ENCODE measurements around the gene PUM2. TPM values are rescaled to one million over a fixed set of nuclear protein-coding genes. Genes with fewer than 3 reads are reported as not detected.

The PUM2 gene
- polyA plus RNA-seq, result 30.1 to 47.5 TPM (median 46.5 TPM) in 3 replicates
- 48.2 TPM for polyA plus RNA-seq (2011; ENCODE audit: low read depth)
- polyA plus RNA-seq (2011; cell fraction: cytosol; rRNA removed), result 19.3 and 37.4 TPM in 2 replicates
- polyA plus RNA-seq (2011; cell fraction: nucleus; rRNA removed), result 37.6 and 46.9 TPM in 2 replicates
- 27.5 and 37.3 TPM in 2 replicates for polyA plus RNA-seq (2012; ENCODE audit: low replicate concordance)
- polyA minus RNA-seq, result 60.6 to 185 TPM (median 170 TPM) in 3 replicates
- 51.0 TPM for polyA minus RNA-seq (2011; cell fraction: cytosol; rRNA and poly(A)+ RNA removed)
- polyA minus RNA-seq (2011; cell fraction: nucleus; rRNA and poly(A)+ RNA removed), result 68.8 and 121 TPM in 2 replicates

DNA sequence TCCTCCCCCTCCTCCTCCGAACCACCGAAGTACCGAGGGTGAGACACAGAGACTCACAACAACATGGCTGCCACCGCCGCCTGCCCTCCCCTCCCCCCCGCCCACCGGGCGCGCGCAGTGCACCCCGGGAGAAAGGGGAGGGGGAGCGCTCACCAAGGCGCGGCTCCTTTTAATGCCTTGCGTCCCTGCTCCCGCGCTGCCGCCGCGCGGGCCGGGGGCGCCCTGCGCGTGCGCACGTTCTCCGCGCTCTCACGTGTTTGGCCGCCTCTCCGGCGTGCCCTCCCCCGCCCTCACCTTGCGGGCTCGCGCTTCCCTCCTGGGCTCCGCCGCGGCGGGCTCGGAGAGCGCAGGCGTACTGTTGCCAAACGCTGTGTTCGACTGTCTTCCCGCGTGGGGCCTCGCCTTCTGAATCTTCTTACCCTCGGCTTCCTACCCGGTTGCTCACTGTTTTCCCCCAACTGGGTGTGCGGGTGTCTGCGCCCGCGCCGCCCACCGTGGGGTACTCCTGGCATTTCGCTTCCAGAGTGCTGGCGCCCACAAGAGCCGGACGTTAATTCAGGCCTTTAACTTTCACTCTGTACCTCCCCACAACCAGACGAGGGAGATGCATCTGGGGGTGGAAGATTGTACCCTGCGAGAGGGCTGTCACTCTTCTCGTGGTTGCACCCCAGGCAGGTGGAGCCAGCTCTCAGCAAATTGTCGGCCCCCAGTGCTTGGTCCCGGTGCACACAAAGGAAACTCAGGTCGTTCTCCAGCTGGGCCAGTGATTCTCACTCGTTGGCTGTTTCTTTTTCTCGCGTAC is at the start of gene PUM2:
Gene PUM2, minus strand, starts transcription at position 92 of the 802 bp plus-strand sequence. CDS start 23,484 bp downstream, outside the sequence.
- peaks cover 6% of the 10 kb centered on the region for H3K9me1 ChIP-seq (ENCODE audit: control insufficient read depth, extremely low read depth, insufficient read depth, low read length)
- no peaks in the 10 kb centered on the region for H3K27me3 ChIP-seq (ENCODE audit: control insufficient read depth, extremely low read depth, insufficient read depth, low read length)
- TF ChIP-seq EZH2 (IDR thresholded peaks at IDR 0.05; ENCODE audit: low read length), result no peak
- TF ChIP-seq, protein P1, sequence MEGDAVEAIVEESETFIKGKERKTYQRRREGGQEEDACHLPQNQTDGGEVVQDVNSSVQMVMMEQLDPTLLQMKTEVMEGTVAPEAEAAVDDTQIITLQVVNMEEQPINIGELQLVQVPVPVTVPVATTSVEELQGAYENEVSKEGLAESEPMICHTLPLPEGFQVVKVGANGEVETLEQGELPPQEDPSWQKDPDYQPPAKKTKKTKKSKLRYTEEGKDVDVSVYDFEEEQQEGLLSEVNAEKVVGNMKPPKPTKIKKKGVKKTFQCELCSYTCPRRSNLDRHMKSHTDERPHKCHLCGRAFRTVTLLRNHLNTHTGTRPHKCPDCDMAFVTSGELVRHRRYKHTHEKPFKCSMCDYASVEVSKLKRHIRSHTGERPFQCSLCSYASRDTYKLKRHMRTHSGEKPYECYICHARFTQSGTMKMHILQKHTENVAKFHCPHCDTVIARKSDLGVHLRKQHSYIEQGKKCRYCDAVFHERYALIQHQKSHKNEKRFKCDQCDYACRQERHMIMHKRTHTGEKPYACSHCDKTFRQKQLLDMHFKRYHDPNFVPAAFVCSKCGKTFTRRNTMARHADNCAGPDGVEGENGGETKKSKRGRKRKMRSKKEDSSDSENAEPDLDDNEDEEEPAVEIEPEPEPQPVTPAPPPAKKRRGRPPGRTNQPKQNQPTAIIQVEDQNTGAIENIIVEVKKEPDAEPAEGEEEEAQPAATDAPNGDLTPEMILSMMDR (optimal IDR thresholded peaks at IDR 0.05 in 1 of 3, IDR thresholded peaks at IDR 0.05 in 1 of 3, conservative IDR thresholded peaks at IDR 0.05 in 1 of 3; ENCODE audit: extremely low read depth in 1 of 3, insufficient read depth in 2 of 3, low read length in 3 of 3), result no peak
- H3K27ac ChIP-seq (ENCODE audit: control insufficient read depth, insufficient read depth, low read length), result peak within 1 kb of the TSS; percentile 97
- peaks cover 9% of the 10 kb centered on the region for H4K20me1 ChIP-seq (ENCODE audit: control insufficient read depth, extremely low read depth, insufficient read depth, low read length)
- H3K4me1 ChIP-seq (ENCODE audit: control insufficient read depth, extremely low read depth, insufficient read depth, low read length), result peaks cover 50% of the 10 kb centered on the region
- DNase-seq (ENCODE audit: low read depth, low spot score) (peak; percentile 70), FAIRE-seq (no peak)
- peak within 1 kb of the TSS; percentile 99 for H3K4me2 ChIP-seq (ENCODE audit: control insufficient read depth, extremely low read depth, insufficient read depth, low read depth, low read length)
- H3K79me2 ChIP-seq (ENCODE audit: control insufficient read depth, insufficient read depth, low read length), result peaks cover 45% of the 10 kb centered on the region
- peak within 1 kb of the TSS; percentile 98 for H3K9ac ChIP-seq (ENCODE audit: control insufficient read depth, extremely low read depth, insufficient read depth, low read length)
- dilution Hi-C loops (cut with MboI; ENCODE audit: extremely low pct_ligation_motif_present, low sequenced_read_pairs), result no loop called here
- H3K4me3 ChIP-seq (ENCODE audit: control insufficient read depth in 2 of 3, extremely low read depth in 1 of 3, insufficient read depth in 2 of 3, low read depth in 1 of 3, low read length in 3 of 3), result peak within 1 kb of the TSS; percentile 80 to 95 (median 89)
- H3K36me3 ChIP-seq (ENCODE audit: control insufficient read depth in 2 of 2, extremely low read depth in 1 of 2, insufficient read depth in 2 of 2, low read length in 2 of 2), result peaks cover 0 to 5% of the 10 kb centered on the region in 2 experiments
- H3K9me3 ChIP-seq (ENCODE audit: control insufficient read depth, low read depth, low read length), result no peaks in the 10 kb centered on the region
- H2AFZ ChIP-seq (ENCODE audit: control insufficient read depth, low read length), result peak within 1 kb of the TSS; percentile 92

DNA sequence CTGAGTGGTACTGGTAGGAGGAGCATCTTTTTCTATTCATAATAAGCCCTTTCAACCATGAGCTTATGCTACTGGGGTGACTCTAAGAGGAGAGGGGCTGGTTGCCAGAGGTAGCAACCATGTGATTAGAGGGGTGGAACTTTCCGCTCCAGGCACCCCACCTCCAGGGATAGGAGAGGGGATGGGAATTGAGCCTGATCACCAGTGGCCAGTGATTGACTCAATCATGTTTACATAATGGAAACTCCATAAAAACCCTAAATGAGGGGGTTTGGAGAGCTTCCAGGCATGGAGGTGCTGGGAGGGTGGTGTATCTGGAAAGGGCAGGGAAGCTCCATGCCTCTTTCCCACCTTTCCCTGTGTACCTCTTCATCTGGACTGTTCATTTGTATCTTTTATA is 49.7 kb upstream of the PUM2 start:
- dilution Hi-C loops (cut with MboI; ENCODE audit: extremely low pct_ligation_motif_present, low sequenced_read_pairs), result no loop called here
- Histone ChIP-seq H3K36me3 (ENCODE audit: control insufficient read depth in 2 of 2, extremely low read depth in 1 of 2, insufficient read depth in 2 of 2, low read length in 2 of 2) (no peaks in the 10 kb centered on the region), H3K4me1 (ENCODE audit: control insufficient read depth, extremely low read depth, insufficient read depth, low read length) (peaks cover 18% of the 10 kb centered on the region), H3K9ac (ENCODE audit: control insufficient read depth, extremely low read depth, insufficient read depth, low read length) (no peak overlapping the region), H3K9me3 (ENCODE audit: control insufficient read depth, low read depth, low read length) (no peaks in the 10 kb centered on the region), H3K4me3 (ENCODE audit: control insufficient read depth in 2 of 3, extremely low read depth in 1 of 3, insufficient read depth in 2 of 3, low read depth in 1 of 3, low read length in 3 of 3) (no peak overlapping the region), H3K27me3 (ENCODE audit: control insufficient read depth, extremely low read depth, insufficient read depth, low read length) (no peaks in the 10 kb centered on the region), H3K27ac (ENCODE audit: control insufficient read depth, insufficient read depth, low read length) (no peak overlapping the region), H3K79me2 (ENCODE audit: control insufficient read depth, insufficient read depth, low read length) (no peaks in the 10 kb centered on the region), H3K4me2 (ENCODE audit: control insufficient read depth, extremely low read depth, insufficient read depth, low read depth, low read length) (no peak overlapping the region), H4K20me1 (ENCODE audit: control insufficient read depth, extremely low read depth, insufficient read depth, low read length) (no peaks in the 10 kb centered on the region), H2AFZ (ENCODE audit: control insufficient read depth, low read length) (no peak overlapping the region), H3K9me1 (ENCODE audit: control insufficient read depth, extremely low read depth, insufficient read depth, low read length) (no peaks in the 10 kb centered on the region)
- TF ChIP-seq, protein P1 (optimal IDR thresholded peaks at IDR 0.05 in 1 of 3, IDR thresholded peaks at IDR 0.05 in 1 of 3, conservative IDR thresholded peaks at IDR 0.05 in 1 of 3; ENCODE audit: extremely low read depth in 1 of 3, insufficient read depth in 2 of 3, low read length in 3 of 3), result no peak
- no peak for TF ChIP-seq EZH2 (IDR thresholded peaks at IDR 0.05; ENCODE audit: low read length)
- DNase-seq (ENCODE audit: low read depth, low spot score), result no peak
- no peak for FAIRE-seq
